Esophagus muscularis mucosa (tissue), 4 donors: ENCODE measurements around the gene DMD.

Experiments
- CTCF ChIP-seq, 3 experiments: fragments of 200-600 bp in 2 of 3; fragments of 450-650 bp in 1 of 3; sonication (generic) in 2 of 3; IDR thresholded peaks; one replicate each; pipeline ENCODE4 v1.5.1; 2017 to 2019; ENCODE audit warnings: antibody characterized with exemption in 3 of 3, mild to moderate bottlenecking in 2 of 3, moderate library complexity in 1 of 3
- EP300 ChIP-seq: sonication (generic); formaldehyde crosslinking; IDR thresholded peaks from one replicate; pipeline ENCODE4 v1.6.1; 2017; ENCODE audit warnings: antibody characterized with exemption
- POLR2A ChIP-seq: fragments of 450-650 bp; IDR thresholded peaks from one replicate; pipeline ENCODE4 v1.6.1; 2017; ENCODE audit warnings: antibody characterized with exemption, moderate library complexity, mild to moderate bottlenecking, low read depth
- POLR2AphosphoS5 ChIP-seq, 2 donors: sonication (generic); formaldehyde crosslinking; IDR thresholded peaks; one replicate each; pipeline ENCODE4 v1.6.1; 2017; ENCODE audit warnings: antibody characterized with exemption in 2 of 2

GRCh38 chrX:31130457-31131220, 2080.7 kb downstream of the DMD start:
- TF ChIP-seq POLR2A = no peak
- no peak for TF ChIP-seq CTCF (IDR thresholded peaks at IDR 0.05)
- no peak for TF ChIP-seq EP300
- no peak for TF ChIP-seq POLR2AphosphoS5 (IDR thresholded peaks at IDR 0.05)
